ENCODE measurements around the gene APEH.

APEH gene

GRCh38 chr3:49673715-49674496, at the start of gene APEH:
APEH (plus strand) TSS chr3:49674351; CDS start chr3:49674402, 51 bp downstream.
- no peak for DNase-seq

- DNase-seq = no peak
Measured at GRCh38 chr3:49625071-49625470, 49.1 kb upstream of the APEH start.

GRCh38 chr3:49626101-49626581, 48.0 kb upstream of the APEH start:
- no peak for DNase-seq

GRCh38 chr3:49626796-49627195, 47.4 kb upstream of the APEH start:
- DNase-seq = no peak

GRCh38 chr3:49627634-49628033, 46.5 kb upstream of the APEH start:
- DNase-seq = no peak

GRCh38 chr3:49628249-49628648, 45.9 kb upstream of the APEH start:
- DNase-seq = no peak

GRCh38 chr3:49629451-49629850, 44.7 kb upstream of the APEH start:
- no peak for DNase-seq

GRCh38 chr3:49629866-49630265, 44.3 kb upstream of the APEH start:
- no peak for DNase-seq

- DNase-seq = no peak
Measured at GRCh38 chr3:49630784-49631183, 43.4 kb upstream of the APEH start.

GRCh38 chr3:49634736-49635135, 39.4 kb upstream of the APEH start:
- DNase-seq = no peak

GRCh38 chr3:49636883-49637609, 37.1 kb upstream of the APEH start:
- no peak for DNase-seq

GRCh38 chr3:49638445-49638844, 35.7 kb upstream of the APEH start:
- DNase-seq = no peak

GRCh38 chr3:49639551-49639950, 34.6 kb upstream of the APEH start:
- DNase-seq = no peak

GRCh38 chr3:49641292-49641691, 32.9 kb upstream of the APEH start:
- no peak for DNase-seq

- DNase-seq = no peak
Measured at GRCh38 chr3:49641921-49642707, 32.0 kb upstream of the APEH start.

- no peak for DNase-seq
Measured at GRCh38 chr3:49642708-49643145, 31.4 kb upstream of the APEH start.

- no peak for DNase-seq
Measured at GRCh38 chr3:49644684-49645083, 29.5 kb upstream of the APEH start.

GRCh38 chr3:49646236-49646635, 27.9 kb upstream of the APEH start:
- no peak for DNase-seq

- no peak for DNase-seq
Measured at GRCh38 chr3:49647741-49648140, 26.4 kb upstream of the APEH start.

GRCh38 chr3:49648354-49649019, 25.7 kb upstream of the APEH start:
- no peak for DNase-seq

- DNase-seq = no peak
Measured at GRCh38 chr3:49649576-49649975, 24.6 kb upstream of the APEH start.

GRCh38 chr3:49650177-49650576, 24.0 kb upstream of the APEH start:
- no peak for DNase-seq

- DNase-seq = no peak
Measured at GRCh38 chr3:49650637-49651036, 23.5 kb upstream of the APEH start.
